Measurements from ENCODE around the gene MMP8. TPM values are rescaled to one million over a fixed set of nuclear protein-coding genes. Genes with fewer than 3 reads are reported as not detected.

MMP8 gene
- total RNA-seq, 1 experiment from 2014 or later: not detected

Other genes starting within 250 kb of the MMP8 start
- not detected in 2 replicates for gene MMP7, start 194.2 kb downstream of the MMP8 start, total RNA-seq (2014; rRNA removed; shearing (Covaris generic))
- gene MMP20, start 99.6 kb downstream of the MMP8 start, total RNA-seq (2014; rRNA removed; shearing (Covaris generic)): not detected in 2 replicates
- gene MMP27, start 19.2 kb downstream of the MMP8 start, total RNA-seq (2014; rRNA removed; shearing (Covaris generic)): not detected in 2 replicates
- gene MMP10, start 55.7 kb upstream of the MMP8 start, total RNA-seq (2014; rRNA removed; shearing (Covaris generic)): not detected in 2 replicates
- 0.03 TPM in 1 of 2 replicates, not detected in the other for gene MMP1, start 73.2 kb upstream of the MMP8 start, total RNA-seq (2014; rRNA removed; shearing (Covaris generic))
- gene MMP3, start 118.7 kb upstream of the MMP8 start, total RNA-seq (2014; rRNA removed; shearing (Covaris generic)): not detected in 2 replicates
- gene MMP12, start 150.0 kb upstream of the MMP8 start, total RNA-seq (2014; rRNA removed; shearing (Covaris generic)): not detected in 2 replicates
- gene MMP13, start 230.8 kb upstream of the MMP8 start, total RNA-seq (2014; rRNA removed; shearing (Covaris generic)): not detected in 2 replicates

Data from H7 (cell line).